Panc1 (cell line): ENCODE data around the gene OR9Q2.

Experiments used
- POLR2AphosphoS5 ChIP-seq: IDR thresholded peaks from 2 replicates; pipeline ENCODE4 v1.6.1; 2012; ENCODE audit warnings: mild to moderate bottlenecking, low read depth, low read length, moderate library complexity
- TCF7L2 ChIP-seq: IDR thresholded peaks from 2 replicates; pipeline ENCODE4 v1.6.1; 2011; ENCODE audit warnings: mild to moderate bottlenecking, low read depth, low read length, inconsistent platforms
- TF ChIP-seq, protein P1 (sequence below): fragments of 450-650 bp; IDR thresholded peaks from 2 replicates; pipeline ENCODE4 v1.5.1; 2017; ENCODE audit warnings: mild to moderate bottlenecking
- TF ChIP-seq, protein P2 (sequence below), 2 experiments: IDR thresholded peaks; 2 replicates each; pipeline ENCODE4 v1.6.1; 2011 to 2012; ENCODE audit warnings: low read depth in 2 of 2, control low read depth in 1 of 2, low read length in 1 of 2, mild to moderate bottlenecking in 1 of 2, moderate library complexity in 1 of 2; ENCODE audit not compliant: insufficient read depth in 1 of 2

DNA sequence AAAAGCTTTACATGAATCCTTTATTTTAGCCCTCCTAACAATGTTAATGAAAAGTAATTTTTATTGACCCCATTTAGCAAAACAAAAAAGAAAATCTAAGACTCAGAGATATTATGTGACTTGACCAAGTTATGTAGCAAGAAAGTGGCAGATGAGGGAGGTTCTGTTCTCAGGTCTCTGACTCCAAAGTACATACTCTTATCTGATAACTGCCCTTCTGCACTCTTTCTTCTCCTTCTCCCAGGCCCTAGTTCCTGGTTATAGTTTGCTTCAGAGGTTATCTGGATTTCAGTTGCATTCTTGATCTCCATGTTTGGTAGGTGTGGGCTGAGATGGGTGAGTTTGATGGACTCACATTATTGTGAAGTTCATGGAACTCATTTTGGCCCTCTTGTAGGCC lies 4.5 kb downstream of the OR9Q2 start:
- TF ChIP-seq POLR2AphosphoS5, result no peak
- TF ChIP-seq, protein P1, sequence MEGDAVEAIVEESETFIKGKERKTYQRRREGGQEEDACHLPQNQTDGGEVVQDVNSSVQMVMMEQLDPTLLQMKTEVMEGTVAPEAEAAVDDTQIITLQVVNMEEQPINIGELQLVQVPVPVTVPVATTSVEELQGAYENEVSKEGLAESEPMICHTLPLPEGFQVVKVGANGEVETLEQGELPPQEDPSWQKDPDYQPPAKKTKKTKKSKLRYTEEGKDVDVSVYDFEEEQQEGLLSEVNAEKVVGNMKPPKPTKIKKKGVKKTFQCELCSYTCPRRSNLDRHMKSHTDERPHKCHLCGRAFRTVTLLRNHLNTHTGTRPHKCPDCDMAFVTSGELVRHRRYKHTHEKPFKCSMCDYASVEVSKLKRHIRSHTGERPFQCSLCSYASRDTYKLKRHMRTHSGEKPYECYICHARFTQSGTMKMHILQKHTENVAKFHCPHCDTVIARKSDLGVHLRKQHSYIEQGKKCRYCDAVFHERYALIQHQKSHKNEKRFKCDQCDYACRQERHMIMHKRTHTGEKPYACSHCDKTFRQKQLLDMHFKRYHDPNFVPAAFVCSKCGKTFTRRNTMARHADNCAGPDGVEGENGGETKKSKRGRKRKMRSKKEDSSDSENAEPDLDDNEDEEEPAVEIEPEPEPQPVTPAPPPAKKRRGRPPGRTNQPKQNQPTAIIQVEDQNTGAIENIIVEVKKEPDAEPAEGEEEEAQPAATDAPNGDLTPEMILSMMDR, result no peak
- TF ChIP-seq, protein P2, sequence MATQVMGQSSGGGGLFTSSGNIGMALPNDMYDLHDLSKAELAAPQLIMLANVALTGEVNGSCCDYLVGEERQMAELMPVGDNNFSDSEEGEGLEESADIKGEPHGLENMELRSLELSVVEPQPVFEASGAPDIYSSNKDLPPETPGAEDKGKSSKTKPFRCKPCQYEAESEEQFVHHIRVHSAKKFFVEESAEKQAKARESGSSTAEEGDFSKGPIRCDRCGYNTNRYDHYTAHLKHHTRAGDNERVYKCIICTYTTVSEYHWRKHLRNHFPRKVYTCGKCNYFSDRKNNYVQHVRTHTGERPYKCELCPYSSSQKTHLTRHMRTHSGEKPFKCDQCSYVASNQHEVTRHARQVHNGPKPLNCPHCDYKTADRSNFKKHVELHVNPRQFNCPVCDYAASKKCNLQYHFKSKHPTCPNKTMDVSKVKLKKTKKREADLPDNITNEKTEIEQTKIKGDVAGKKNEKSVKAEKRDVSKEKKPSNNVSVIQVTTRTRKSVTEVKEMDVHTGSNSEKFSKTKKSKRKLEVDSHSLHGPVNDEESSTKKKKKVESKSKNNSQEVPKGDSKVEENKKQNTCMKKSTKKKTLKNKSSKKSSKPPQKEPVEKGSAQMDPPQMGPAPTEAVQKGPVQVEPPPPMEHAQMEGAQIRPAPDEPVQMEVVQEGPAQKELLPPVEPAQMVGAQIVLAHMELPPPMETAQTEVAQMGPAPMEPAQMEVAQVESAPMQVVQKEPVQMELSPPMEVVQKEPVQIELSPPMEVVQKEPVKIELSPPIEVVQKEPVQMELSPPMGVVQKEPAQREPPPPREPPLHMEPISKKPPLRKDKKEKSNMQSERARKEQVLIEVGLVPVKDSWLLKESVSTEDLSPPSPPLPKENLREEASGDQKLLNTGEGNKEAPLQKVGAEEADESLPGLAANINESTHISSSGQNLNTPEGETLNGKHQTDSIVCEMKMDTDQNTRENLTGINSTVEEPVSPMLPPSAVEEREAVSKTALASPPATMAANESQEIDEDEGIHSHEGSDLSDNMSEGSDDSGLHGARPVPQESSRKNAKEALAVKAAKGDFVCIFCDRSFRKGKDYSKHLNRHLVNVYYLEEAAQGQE (IDR thresholded peaks at IDR 0.05; ENCODE audit: insufficient read depth in 1 of 2, low read depth in 2 of 2, low read length in 1 of 2), result no peak
- TF ChIP-seq TCF7L2, result no peak
